GM15510 (cell line): ENCODE data around the gene KLHL18.

ENCODE experiments used
- POLR2A ChIP-seq: IDR thresholded peaks from 3 replicates; pipeline ENCODE4 v1.6.1; 2011; ENCODE audit warnings: borderline replicate concordance; ENCODE audit not compliant: insufficient read length; ENCODE audit errors: extremely low read depth

The KLHL18 gene

DNA sequence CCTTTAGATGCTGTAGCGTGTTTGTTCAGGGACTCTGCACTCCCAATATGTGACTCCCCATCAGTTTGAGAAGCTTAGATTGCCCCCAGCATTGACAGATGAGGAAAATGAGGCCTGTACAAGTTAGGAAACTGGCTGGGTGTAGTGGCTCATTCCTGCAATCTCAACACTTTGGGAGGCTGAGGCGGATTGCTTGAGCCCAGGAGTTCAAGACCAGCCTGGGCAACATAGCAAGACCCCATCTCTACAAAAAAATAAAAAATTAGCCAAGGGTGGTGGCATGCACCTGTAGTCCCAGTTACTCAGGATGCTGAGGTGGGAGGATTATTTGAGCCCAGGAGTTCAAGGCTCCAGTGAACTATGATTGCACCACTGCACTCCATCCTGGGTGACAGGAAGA, 84.1 kb downstream of the KLHL18 start:
- no peak for TF ChIP-seq POLR2A

- no peak for TF ChIP-seq POLR2A
These were observed 84.9 kb downstream of the KLHL18 start for GRCh38 chr3:47367631-47368030.

DNA sequence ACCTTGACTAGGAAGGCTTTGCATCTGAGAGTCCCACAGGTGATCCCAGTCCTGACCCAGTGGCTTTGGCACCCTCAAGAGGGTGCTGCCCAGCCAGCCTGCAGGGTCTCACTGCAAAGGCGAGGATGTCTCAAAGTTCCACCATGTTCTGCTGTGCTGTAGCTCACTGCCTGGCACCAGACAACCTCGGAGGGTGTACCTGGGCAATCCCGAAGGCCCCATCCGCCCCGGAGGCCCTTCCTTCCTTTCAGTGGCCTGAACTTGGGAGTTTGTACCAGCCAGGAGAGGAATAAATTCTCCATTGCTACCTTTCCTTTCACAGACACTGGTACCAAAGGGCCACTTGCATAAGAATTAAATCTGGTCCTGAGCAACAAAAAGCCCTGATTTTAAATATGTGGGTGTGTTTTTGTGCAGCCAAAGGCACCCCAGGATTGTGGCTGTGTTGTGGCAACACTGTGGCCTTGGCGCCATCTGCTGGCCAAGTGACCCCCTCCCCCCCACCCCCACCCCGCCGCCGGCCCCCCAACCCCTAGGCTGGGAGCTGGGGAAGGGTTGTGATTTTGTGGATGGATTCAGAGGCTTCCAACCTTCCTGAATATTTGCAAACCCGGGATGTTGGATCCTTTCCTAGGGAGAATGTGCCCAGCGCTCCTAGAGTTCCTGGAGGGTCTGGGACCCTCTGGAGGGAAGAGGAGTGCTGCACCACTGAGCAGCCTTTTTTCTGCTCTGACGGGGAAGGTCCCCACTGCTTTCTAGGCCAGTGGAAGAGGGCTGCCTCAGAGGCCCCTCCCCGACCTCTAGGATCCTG, 88.3 kb downstream of the KLHL18 start:
- no peak for TF ChIP-seq POLR2A

DNA sequence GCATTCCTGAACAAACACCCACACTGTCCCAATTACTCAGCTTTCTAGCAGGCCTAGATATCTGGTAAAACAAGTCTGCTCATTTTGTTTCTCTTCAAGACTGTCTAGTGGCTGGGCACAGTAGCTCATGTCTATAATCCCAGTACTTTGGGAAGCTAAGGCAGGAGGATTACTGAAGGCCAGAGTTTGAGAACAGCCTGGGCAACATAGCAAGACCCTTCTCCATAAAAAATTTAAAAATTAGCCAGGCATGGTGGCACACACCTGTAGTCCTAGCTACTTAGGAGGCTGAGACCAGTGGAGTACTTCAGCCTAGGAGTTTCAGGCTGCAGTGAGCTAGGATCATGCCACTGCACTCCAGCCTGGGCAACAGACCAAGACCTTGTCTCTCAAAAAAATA, 91.8 kb downstream of the KLHL18 start:
- TF ChIP-seq POLR2A: no peak

- TF ChIP-seq POLR2A: no peak
These were observed 93.6 kb downstream of the KLHL18 start for GRCh38 chr3:47376393-47376792.

DNA sequence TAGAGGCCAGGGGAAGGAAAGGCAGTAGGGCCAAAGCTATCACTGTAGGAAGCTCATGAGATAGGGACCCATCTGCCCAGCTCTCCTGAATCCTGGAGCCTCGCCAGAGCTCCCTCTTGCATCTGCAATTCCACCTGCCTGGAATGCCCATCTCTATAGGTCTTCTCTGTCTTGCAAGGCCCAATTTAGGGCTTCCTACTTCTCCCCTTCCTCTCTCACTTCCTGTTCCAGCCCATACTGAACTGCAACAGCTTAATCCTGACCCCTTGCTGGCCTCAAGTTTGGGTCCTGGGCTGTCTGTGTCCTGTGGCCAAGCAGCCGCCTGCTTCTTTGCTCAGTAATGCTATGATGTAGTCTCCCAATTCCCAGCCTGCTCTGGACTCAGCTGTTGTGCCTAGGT, 94.4 kb downstream of the KLHL18 start:
- TF ChIP-seq POLR2A: no peak

GRCh38 chr3:47378869-47379268, 96.1 kb downstream of the KLHL18 start:
- TF ChIP-seq POLR2A: no peak

DNA sequence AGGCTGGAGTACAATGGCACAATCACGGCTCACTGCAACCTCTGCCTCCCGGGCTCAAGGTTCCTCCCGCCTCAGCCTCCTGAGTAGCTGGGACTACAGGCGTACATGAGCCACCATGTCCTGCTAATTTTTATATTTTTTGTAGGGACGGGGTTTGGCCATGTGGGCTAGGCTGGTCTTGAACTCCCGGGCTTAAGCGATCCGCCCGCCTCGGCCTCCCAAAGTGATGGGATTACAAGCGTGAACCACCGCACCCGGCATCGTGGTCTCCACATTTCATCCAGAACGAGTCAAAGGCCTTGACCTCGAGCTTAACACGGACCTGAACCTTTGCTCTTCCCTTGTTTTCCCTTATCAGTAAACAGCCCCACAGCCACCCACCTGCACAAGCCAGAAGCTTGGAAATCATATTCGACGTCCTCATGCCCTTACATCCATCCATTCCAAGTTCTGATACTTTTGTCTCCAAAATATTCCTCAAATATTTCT, 96.7 kb downstream of the KLHL18 start:
- no peak for TF ChIP-seq POLR2A

- no peak for TF ChIP-seq POLR2A
These were observed 97.4 kb downstream of the KLHL18 start for GRCh38 chr3:47380026-47380600.

DNA sequence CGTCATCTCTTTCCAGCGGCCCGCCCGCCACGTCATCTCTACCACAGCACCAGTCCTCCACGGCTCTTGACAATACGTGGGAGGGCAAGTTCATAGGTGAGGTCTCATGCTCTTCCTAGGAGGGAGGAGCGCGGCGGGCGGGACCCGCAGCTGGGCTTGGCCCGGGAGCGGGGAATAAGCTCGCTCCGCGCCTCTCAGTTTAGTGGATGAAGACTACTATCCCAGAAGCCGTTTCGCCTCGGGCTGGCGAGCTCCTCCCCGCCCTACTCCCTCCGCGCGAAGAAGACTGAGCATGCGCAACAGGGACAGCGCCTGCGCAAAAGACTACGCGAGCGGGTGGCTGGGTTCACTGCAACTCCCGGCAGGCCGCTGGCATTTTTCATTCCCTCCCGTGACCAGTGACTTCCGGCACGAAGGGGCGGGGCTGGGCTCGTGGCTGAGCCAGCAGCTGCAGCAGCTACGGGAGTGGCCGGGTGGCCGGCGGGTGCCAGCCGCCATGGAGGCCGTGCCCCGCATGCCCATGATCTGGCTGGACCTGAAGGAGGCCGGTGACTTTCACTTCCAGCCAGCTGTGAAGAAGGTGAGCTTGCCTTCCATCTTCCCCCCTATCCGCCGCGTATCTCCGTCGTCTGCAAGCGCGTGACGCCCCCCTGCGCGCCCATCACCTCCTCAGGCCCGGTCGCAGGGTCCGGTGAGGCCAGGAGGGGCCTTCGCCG, 98.0 kb downstream of the KLHL18 start, which contains the start of gene PTPN23:
TSS of gene PTPN23 (plus strand) at position 421 of the 716 bp plus-strand sequence. CDS start at position 497, 76 bp downstream.
- TF ChIP-seq POLR2A: peak; percentile 95

DNA sequence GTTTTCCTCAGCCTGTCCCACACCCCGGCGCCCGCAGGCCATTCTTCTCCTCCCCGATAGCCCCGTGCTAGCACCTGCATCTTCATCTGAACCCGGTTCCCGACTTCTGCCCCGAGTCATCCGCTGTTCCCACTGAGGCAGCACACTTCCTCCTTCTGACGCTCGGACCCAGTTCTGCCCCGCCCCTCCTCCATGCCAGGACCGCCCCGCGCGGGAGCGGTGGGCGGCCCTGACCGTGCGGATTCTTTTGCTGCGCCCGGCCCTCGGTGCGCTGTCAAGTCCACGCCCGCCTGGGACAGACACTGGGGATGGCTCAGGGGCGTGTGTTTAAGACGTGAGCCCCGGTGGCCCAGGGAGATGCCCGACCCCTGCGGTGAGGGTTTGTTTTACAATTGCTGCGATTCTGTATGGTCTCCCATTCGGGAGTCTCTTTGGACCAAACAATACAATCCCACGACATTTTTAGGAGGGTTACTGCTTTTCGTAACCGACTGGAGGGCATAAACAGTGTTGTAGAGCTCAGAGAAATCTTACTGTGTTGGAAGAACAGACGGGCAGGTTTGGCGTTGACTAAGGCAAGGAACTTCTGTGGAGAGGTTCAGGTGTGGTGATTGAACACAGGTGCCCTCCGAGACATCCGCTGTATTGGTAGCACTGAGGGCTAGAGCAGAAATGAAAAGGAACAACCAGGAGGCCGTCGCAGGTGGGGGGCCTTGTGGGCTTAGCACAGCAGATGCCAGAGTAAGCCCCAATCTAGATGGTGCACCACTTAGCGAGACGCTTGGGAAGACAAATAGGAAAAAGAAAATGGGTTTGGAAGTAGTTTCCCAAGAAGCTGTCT, 98.8 kb downstream of the KLHL18 start:
- no peak for TF ChIP-seq POLR2A

DNA sequence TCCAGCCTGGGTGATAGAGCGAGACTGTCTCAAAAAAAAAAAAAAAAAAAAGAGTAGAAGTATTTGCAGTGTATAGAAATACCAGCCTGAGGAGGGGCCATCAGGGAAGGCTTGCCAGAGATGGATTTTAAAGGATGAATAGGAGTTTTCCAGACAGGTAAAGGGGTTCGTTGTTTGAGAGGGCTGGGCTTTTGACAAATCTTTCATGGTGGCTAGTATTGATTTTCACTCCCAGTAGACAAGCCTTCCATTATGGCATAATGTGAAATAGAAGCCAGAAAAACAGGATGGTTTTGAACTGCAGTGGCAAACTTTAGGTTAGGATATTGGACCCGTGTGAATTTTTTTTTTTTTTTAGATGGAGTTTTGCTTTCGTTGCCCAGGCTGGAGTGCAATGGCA, 101.7 kb downstream of the KLHL18 start:
- TF ChIP-seq POLR2A: no peak

DNA sequence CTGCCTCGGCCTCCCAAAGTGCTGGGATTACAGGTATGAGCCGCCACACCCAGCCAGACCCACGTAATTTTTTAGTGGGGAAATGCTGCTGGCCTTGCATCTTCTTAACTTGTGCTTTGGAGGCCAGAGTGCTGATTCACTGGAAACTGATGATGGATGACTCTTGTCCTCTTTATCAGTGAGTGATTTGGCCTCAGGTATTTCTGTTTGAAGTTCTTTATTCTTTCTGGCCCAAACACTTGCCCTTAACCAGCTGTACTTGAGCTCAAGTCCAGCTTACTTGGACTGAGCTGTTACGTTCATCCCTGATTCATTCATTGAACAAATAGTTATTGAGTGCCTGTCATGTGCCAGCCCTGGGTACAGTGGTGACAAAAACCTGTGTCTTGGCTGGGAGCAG, 102.3 kb downstream of the KLHL18 start:
- TF ChIP-seq POLR2A: no peak

GRCh38 chr3:47385796-47386195, 103.1 kb downstream of the KLHL18 start:
- TF ChIP-seq POLR2A: no peak
